Measurements from ENCODE around the gene JDP2. TPM values are rescaled to one million over a fixed set of nuclear protein-coding genes. Genes with fewer than 3 reads are reported as not detected.

The JDP2 gene
- total RNA-seq, 2 donors from 2014 or later, result 15.7 to 23.1 TPM

DNA sequence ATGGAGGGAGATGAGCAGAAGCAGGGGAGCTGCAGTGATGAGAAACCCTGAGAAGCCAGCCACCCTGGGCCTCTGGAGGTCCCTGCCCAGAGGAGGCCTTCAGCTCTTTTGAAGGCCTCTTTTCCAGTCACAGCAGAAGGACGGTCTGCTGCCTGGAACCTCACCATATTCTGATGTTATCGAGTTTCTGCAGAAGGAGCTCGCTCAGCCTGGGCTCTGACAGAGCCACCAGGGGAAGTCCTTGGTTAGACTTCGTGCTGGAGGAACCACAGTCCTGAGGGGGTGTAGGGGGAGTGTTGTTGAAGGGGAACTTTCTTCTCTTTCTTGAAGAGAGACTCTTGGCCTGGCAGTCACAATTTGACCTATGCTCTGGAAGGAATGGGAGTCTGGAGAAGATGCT lies 69.4 kb downstream of the JDP2 start:
- Histone ChIP-seq H3K27ac (ENCODE audit: low read depth, low read length) (no peak overlapping the region), H3K27me3 (ENCODE audit: control insufficient read depth, insufficient read depth, low read length, poor library complexity, severe bottlenecking) (no peaks in the 10 kb centered on the region), H3K36me3 (ENCODE audit: control insufficient read depth, insufficient read depth, low read length) (no peaks in the 10 kb centered on the region), H3K4me1 (ENCODE audit: control insufficient read depth, insufficient read depth, low read length) (no peaks in the 10 kb centered on the region), H3K4me3 (ENCODE audit: low read length) (no peak overlapping the region), H3K9ac (ENCODE audit: extremely low read depth, low read length, poor library complexity, severe bottlenecking) (no peak overlapping the region), H3K9me3 (ENCODE audit: control insufficient read depth, low read length) (no peaks in the 10 kb centered on the region)
- H3K4me1 Mint-ChIP-seq, result no peaks in the 10 kb centered on the region
- no peaks in the 10 kb centered on the region for H3K9me3 Mint-ChIP-seq
- H3K27ac Mint-ChIP-seq, result no peak overlapping the region
- DNase-seq, result no peak
- TF ChIP-seq, protein P1, sequence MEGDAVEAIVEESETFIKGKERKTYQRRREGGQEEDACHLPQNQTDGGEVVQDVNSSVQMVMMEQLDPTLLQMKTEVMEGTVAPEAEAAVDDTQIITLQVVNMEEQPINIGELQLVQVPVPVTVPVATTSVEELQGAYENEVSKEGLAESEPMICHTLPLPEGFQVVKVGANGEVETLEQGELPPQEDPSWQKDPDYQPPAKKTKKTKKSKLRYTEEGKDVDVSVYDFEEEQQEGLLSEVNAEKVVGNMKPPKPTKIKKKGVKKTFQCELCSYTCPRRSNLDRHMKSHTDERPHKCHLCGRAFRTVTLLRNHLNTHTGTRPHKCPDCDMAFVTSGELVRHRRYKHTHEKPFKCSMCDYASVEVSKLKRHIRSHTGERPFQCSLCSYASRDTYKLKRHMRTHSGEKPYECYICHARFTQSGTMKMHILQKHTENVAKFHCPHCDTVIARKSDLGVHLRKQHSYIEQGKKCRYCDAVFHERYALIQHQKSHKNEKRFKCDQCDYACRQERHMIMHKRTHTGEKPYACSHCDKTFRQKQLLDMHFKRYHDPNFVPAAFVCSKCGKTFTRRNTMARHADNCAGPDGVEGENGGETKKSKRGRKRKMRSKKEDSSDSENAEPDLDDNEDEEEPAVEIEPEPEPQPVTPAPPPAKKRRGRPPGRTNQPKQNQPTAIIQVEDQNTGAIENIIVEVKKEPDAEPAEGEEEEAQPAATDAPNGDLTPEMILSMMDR (conservative IDR thresholded peaks at IDR 0.05), result no peak
- H3K4me3 Mint-ChIP-seq, result no peak overlapping the region
- H3K36me3 Mint-ChIP-seq (ENCODE audit: low read depth), result no peaks in the 10 kb centered on the region
- peaks cover 5% of the 10 kb centered on the region for H3K27me3 Mint-ChIP-seq (ENCODE audit: insufficient read depth)
- 77 to 81% methylated on average over 4 of the region's 4 CpGs for WGBS, 2 experiments (ENCODE audit: insufficient coverage in 1 of 2, insufficient read length in 1 of 2)

DNA sequence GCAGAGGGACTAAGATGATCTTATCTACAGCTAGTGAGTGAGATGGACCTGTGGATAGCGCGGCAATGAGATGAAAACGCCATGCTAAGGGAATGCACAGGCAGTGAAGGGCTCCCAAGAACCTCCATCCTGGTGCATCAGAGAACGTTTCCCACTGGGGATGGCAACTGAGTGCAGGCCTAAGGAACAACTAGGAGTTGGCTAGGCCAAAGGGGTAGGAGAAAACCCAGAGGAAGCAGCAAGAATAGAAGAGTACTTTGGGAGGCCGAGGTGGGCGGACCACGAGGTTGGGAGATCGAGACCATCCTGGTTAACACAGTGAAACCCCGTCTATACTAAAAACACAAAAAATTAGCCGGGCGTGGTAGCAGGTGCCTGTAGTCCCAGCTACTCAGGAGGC lies 69.9 kb downstream of the JDP2 start:
- Histone ChIP-seq H3K36me3 (ENCODE audit: control insufficient read depth, insufficient read depth, low read length) (no peaks in the 10 kb centered on the region), H3K4me1 (ENCODE audit: control insufficient read depth, insufficient read depth, low read length) (no peaks in the 10 kb centered on the region), H3K9ac (ENCODE audit: extremely low read depth, low read length, poor library complexity, severe bottlenecking) (no peak overlapping the region), H3K4me3 (ENCODE audit: low read length) (no peak overlapping the region), H3K9me3 (ENCODE audit: control insufficient read depth, low read length) (no peaks in the 10 kb centered on the region), H3K27ac (ENCODE audit: low read depth, low read length) (no peak overlapping the region), H3K27me3 (ENCODE audit: control insufficient read depth, insufficient read depth, low read length, poor library complexity, severe bottlenecking) (no peaks in the 10 kb centered on the region)
- H3K4me3 Mint-ChIP-seq, result no peak overlapping the region
- no peaks in the 10 kb centered on the region for H3K9me3 Mint-ChIP-seq
- H3K4me1 Mint-ChIP-seq, result no peaks in the 10 kb centered on the region
- no peak overlapping the region for H3K27ac Mint-ChIP-seq
- DNase-seq, result no peak
- no peaks in the 10 kb centered on the region for H3K36me3 Mint-ChIP-seq (ENCODE audit: low read depth)
- TF ChIP-seq, protein P1 (conservative IDR thresholded peaks at IDR 0.05), result no peak
- H3K27me3 Mint-ChIP-seq (ENCODE audit: insufficient read depth), result peaks cover 5% of the 10 kb centered on the region
- WGBS, 2 experiments (ENCODE audit: insufficient coverage in 1 of 2, insufficient read length in 1 of 2), result 92 to 95% methylated on average over 7 to 11 of the region's 11 CpGs

DNA sequence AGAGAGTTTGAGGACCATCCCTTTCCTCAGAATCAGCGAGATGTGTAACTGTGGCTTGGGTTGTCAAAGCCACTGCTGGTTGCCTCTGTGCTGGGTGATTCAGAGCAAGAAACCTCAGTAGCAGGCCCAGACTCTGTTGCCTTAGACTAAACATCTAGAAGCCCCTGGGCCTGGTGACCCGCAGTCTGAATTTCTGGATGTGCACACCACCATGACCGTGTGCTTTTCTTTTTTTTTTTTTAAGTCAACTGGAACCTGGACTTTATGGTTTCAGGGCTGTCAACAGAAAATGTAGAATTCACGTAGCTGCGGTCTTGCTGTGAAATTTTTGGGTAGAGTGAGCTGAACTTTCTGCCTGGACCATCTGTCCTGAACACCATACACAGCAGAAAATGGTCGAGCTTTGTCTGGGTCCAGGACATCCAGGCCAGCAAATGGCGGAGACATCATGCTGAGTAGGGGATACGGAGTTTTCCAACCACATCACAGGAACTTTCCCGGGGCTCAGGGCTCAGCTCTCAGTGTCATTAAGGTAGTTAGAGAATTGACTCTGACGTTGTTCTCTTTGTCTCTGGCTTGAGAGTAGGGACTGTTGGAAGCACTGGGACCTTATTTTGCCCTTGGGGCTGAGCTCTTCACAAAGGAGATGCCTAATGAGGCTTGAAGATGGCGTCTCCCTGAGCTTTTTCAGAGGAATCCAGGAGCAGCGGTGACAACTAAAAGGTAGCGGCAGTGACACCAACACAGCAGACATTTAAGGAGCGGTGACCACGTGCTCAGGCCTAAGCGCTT lies 71.5 kb downstream of the JDP2 start:
- Mint-ChIP-seq H3K27me3 (ENCODE audit: insufficient read depth) (peaks cover 5% of the 10 kb centered on the region), H3K9me3 (no peaks in the 10 kb centered on the region), H3K4me1 (no peaks in the 10 kb centered on the region), H3K36me3 (ENCODE audit: low read depth) (no peaks in the 10 kb centered on the region), H3K27ac (no peak overlapping the region), H3K4me3 (no peak overlapping the region)
- H3K27me3 ChIP-seq (ENCODE audit: control insufficient read depth, insufficient read depth, low read length, poor library complexity, severe bottlenecking), result no peaks in the 10 kb centered on the region
- H3K36me3 ChIP-seq (ENCODE audit: control insufficient read depth, insufficient read depth, low read length), result no peaks in the 10 kb centered on the region
- no peaks in the 10 kb centered on the region for H3K4me1 ChIP-seq (ENCODE audit: control insufficient read depth, insufficient read depth, low read length)
- no peak for DNase-seq
- H3K27ac ChIP-seq (ENCODE audit: low read depth, low read length), result no peak overlapping the region
- H3K9me3 ChIP-seq (ENCODE audit: control insufficient read depth, low read length), result no peaks in the 10 kb centered on the region
- 92 to 94% methylated on average over 14 to 16 of the region's 16 CpGs for WGBS, 2 experiments (ENCODE audit: insufficient coverage in 1 of 2, insufficient read length in 1 of 2)
- H3K4me3 ChIP-seq (ENCODE audit: low read length), result no peak overlapping the region
- no peak overlapping the region for H3K9ac ChIP-seq (ENCODE audit: extremely low read depth, low read length, poor library complexity, severe bottlenecking)
- TF ChIP-seq, protein P1 (conservative IDR thresholded peaks at IDR 0.05), result no peak

Data from endodermal cell (in vitro differentiated cells).